C4-2B (cell line): ENCODE data around the gene TOP2B.

ENCODE experiments used
- CTCF ChIP-seq: fragments of 450-650 bp; conservative IDR thresholded peaks from 2 replicates; pipeline ENCODE4 v1.5.1; 2017; ENCODE audit warnings: mild to moderate bottlenecking
- ZFX ChIP-seq: fragments of 450-650 bp; IDR thresholded peaks from 2 replicates; pipeline ENCODE4 v1.6.1; 2017

- TF ChIP-seq CTCF, result no peak
- no peak for TF ChIP-seq ZFX
These were observed 116.6 kb downstream of the TOP2B start for GRCh38 chr3:25547943-25548674.
